ENCODE measurements around the gene FARS2. TPM values are rescaled to one million over a fixed set of nuclear protein-coding genes. Genes with fewer than 3 reads are reported as not detected.

The FARS2 gene
- total and polyA plus RNA-seq, 2 donors (not counting 1 experiment from before 2014, with no cell fraction given), result 11.0 to 18.5 TPM

- DNase-seq (ENCODE audit: low read depth in 2 of 2), result no peak
- H2AFZ ChIP-seq (ENCODE audit: low read length), result no peak overlapping the region
- no peak overlapping the region for H3K27ac ChIP-seq (ENCODE audit: insufficient read depth, low read length)
- no peak overlapping the region for H3K9ac ChIP-seq (ENCODE audit: insufficient read depth, low read length)
- H3K9me3 ChIP-seq (ENCODE audit: control insufficient read depth, insufficient read depth, low read depth, low read length), result no peaks in the 10 kb centered on the region
- peaks cover 1% of the 10 kb centered on the region for H4K20me1 ChIP-seq (ENCODE audit: control insufficient read depth, extremely low read depth, insufficient read depth, low read length)
- H3K27me3 ChIP-seq (ENCODE audit: control insufficient read depth, insufficient read depth, low read length), result no peaks in the 10 kb centered on the region
- H3K4me1 ChIP-seq (ENCODE audit: control insufficient read depth, extremely low read depth, insufficient read depth, low read length), result peaks cover 5% of the 10 kb centered on the region
- H3K4me3 ChIP-seq (replicated peaks in 1 of 4; ENCODE audit: control extremely low read depth in 1 of 4, insufficient read depth in 1 of 4, low read depth in 3 of 4, low read length in 4 of 4), result no peak overlapping the region
- no peak overlapping the region for H3K4me2 ChIP-seq (ENCODE audit: extremely low read depth, insufficient read depth, low read length)
- TF ChIP-seq CTCF (conservative IDR thresholded peaks at IDR 0.05 in 1 of 2, IDR thresholded peaks at IDR 0.05 in 1 of 2; ENCODE audit: low read depth in 1 of 2, low read length in 2 of 2) (no peak), EZH2 (IDR thresholded peaks at IDR 0.05; ENCODE audit: low read length, missing control alignments) (no peak)
- H3K36me3 ChIP-seq (ENCODE audit: control insufficient read depth, insufficient read depth, low read length), result no peaks in the 10 kb centered on the region
- H3K79me2 ChIP-seq (ENCODE audit: control insufficient read depth, insufficient read depth, low read length), result no peaks in the 10 kb centered on the region
Measured at GRCh38 chr6:5292154-5292553, 30.8 kb downstream of the FARS2 start.

- no peak overlapping the region for H3K9ac ChIP-seq (ENCODE audit: insufficient read depth, low read length)
- H3K4me3 ChIP-seq (replicated peaks in 1 of 4; ENCODE audit: control extremely low read depth in 1 of 4, insufficient read depth in 1 of 4, low read depth in 3 of 4, low read length in 4 of 4), result no peak overlapping the region
- H4K20me1 ChIP-seq (ENCODE audit: control insufficient read depth, extremely low read depth, insufficient read depth, low read length), result peaks cover 1% of the 10 kb centered on the region
- H3K4me2 ChIP-seq (ENCODE audit: extremely low read depth, insufficient read depth, low read length), result no peak overlapping the region
- no peaks in the 10 kb centered on the region for H3K27me3 ChIP-seq (ENCODE audit: control insufficient read depth, insufficient read depth, low read length)
- TF ChIP-seq EZH2 (IDR thresholded peaks at IDR 0.05; ENCODE audit: low read length, missing control alignments) (no peak), CTCF (conservative IDR thresholded peaks at IDR 0.05 in 1 of 2, IDR thresholded peaks at IDR 0.05 in 1 of 2; ENCODE audit: low read depth in 1 of 2, low read length in 2 of 2) (no peak)
- DNase-seq (ENCODE audit: low read depth in 2 of 2), result no peak
- no peak overlapping the region for H2AFZ ChIP-seq (ENCODE audit: low read length)
- H3K9me3 ChIP-seq (ENCODE audit: control insufficient read depth, insufficient read depth, low read depth, low read length), result no peaks in the 10 kb centered on the region
- H3K36me3 ChIP-seq (ENCODE audit: control insufficient read depth, insufficient read depth, low read length), result no peaks in the 10 kb centered on the region
- no peaks in the 10 kb centered on the region for H3K79me2 ChIP-seq (ENCODE audit: control insufficient read depth, insufficient read depth, low read length)
- no peaks in the 10 kb centered on the region for H3K4me1 ChIP-seq (ENCODE audit: control insufficient read depth, extremely low read depth, insufficient read depth, low read length)
- no peak overlapping the region for H3K27ac ChIP-seq (ENCODE audit: insufficient read depth, low read length)
Measured at GRCh38 chr6:5293692-5294091, 32.4 kb downstream of the FARS2 start.

- Histone ChIP-seq H4K20me1 (ENCODE audit: control insufficient read depth, extremely low read depth, insufficient read depth, low read length) (peaks cover 1% of the 10 kb centered on the region), H3K4me3 (replicated peaks in 1 of 4; ENCODE audit: control extremely low read depth in 1 of 4, insufficient read depth in 1 of 4, low read depth in 3 of 4, low read length in 4 of 4) (no peak overlapping the region), H3K4me1 (ENCODE audit: control insufficient read depth, extremely low read depth, insufficient read depth, low read length) (no peaks in the 10 kb centered on the region), H3K79me2 (ENCODE audit: control insufficient read depth, insufficient read depth, low read length) (no peaks in the 10 kb centered on the region), H2AFZ (ENCODE audit: low read length) (no peak overlapping the region), H3K9ac (ENCODE audit: insufficient read depth, low read length) (no peak overlapping the region), H3K27me3 (ENCODE audit: control insufficient read depth, insufficient read depth, low read length) (no peaks in the 10 kb centered on the region), H3K36me3 (ENCODE audit: control insufficient read depth, insufficient read depth, low read length) (no peaks in the 10 kb centered on the region), H3K9me3 (ENCODE audit: control insufficient read depth, insufficient read depth, low read depth, low read length) (no peaks in the 10 kb centered on the region), H3K27ac (ENCODE audit: insufficient read depth, low read length) (no peak overlapping the region), H3K4me2 (ENCODE audit: extremely low read depth, insufficient read depth, low read length) (no peak overlapping the region)
- no peak for DNase-seq (ENCODE audit: low read depth in 2 of 2)
- TF ChIP-seq CTCF (conservative IDR thresholded peaks at IDR 0.05 in 1 of 2, IDR thresholded peaks at IDR 0.05 in 1 of 2; ENCODE audit: low read depth in 1 of 2, low read length in 2 of 2) (no peak), EZH2 (IDR thresholded peaks at IDR 0.05; ENCODE audit: low read length, missing control alignments) (no peak)
Measured at GRCh38 chr6:5294392-5295211, 33.3 kb downstream of the FARS2 start.

Measured in fibroblast of lung (primary cell).